Keratinocyte (primary cell): ENCODE data around the gene TTC33. TPM values are rescaled to one million over a fixed set of nuclear protein-coding genes. Genes with fewer than 3 reads are reported as not detected.

Source experiments
- DNase-seq: peaks from one replicate; pipeline ENCODE4 v3.0.0-alpha.2; 2011; ENCODE audit warnings: low read depth, missing footprints, low spot score
- FAIRE-seq: peaks from 2 replicates; lab custom pipeline; 2011; peaks lifted over from hg19 to GRCh38; lab: Jason Lieb, UNC
- H2AFZ ChIP-seq: 2 replicates; pipeline ENCODE4 v1.6.0; 2012; ENCODE audit warnings: low read length, control low read depth, inconsistent platforms; ENCODE audit not compliant: control insufficient read depth
- H3K27ac ChIP-seq: 2 replicates; pipeline ENCODE4 v1.5.1; 2011; ENCODE audit warnings: low read length; ENCODE audit not compliant: control insufficient read depth, insufficient read depth
- H3K27me3 ChIP-seq: 3 replicates; pipeline ENCODE4 v1.6.0; 2011; ENCODE audit warnings: low read length; ENCODE audit not compliant: control insufficient read depth, insufficient read depth; ENCODE audit errors: extremely low read depth
- H3K36me3 ChIP-seq, 2 experiments: 2 replicates in 1 of 2; 3 replicates in 1 of 2; pipeline ENCODE4 v1.5.1; 2011; ENCODE audit warnings: low read length in 2 of 2, mild to moderate bottlenecking in 1 of 2; ENCODE audit not compliant: control insufficient read depth in 2 of 2, insufficient read depth in 2 of 2; ENCODE audit errors: extremely low read depth in 1 of 2
- H3K4me1 ChIP-seq: 3 replicates; pipeline ENCODE4 v1.5.1; 2011; ENCODE audit warnings: low read length; ENCODE audit not compliant: control insufficient read depth, insufficient read depth; ENCODE audit errors: extremely low read depth
- H3K4me2 ChIP-seq: 3 replicates; pipeline ENCODE4 v1.6.0; 2011; ENCODE audit warnings: low read depth, low read length; ENCODE audit not compliant: control insufficient read depth, insufficient read depth; ENCODE audit errors: extremely low read depth
- H3K4me3 ChIP-seq, 3 experiments: fragments of 200-600 bp in 1 of 3; sonication (generic) in 1 of 3; 2 replicates in 2 of 3; 3 replicates in 1 of 3; pipeline ENCODE4 v1.5.1; 2011 to 2016; ENCODE audit warnings: low read length in 3 of 3, mild to moderate bottlenecking in 3 of 3, control low read depth in 2 of 3, inconsistent platforms in 1 of 3, low read depth in 1 of 3, mixed read lengths in 1 of 3, mixed run types in 1 of 3, moderate library complexity in 1 of 3; ENCODE audit not compliant: control insufficient read depth in 2 of 3, insufficient read depth in 2 of 3; ENCODE audit errors: extremely low read depth in 1 of 3
- H3K79me2 ChIP-seq: 2 replicates; pipeline ENCODE4 v1.6.0; 2012; ENCODE audit warnings: low read length; ENCODE audit not compliant: control insufficient read depth, insufficient read depth
- H3K9ac ChIP-seq: 3 replicates; pipeline ENCODE4 v1.6.0; 2011; ENCODE audit warnings: low read length; ENCODE audit not compliant: control insufficient read depth, insufficient read depth; ENCODE audit errors: extremely low read depth
- H3K9me1 ChIP-seq: 3 replicates; pipeline ENCODE4 v1.6.0; 2011; ENCODE audit warnings: low read length; ENCODE audit not compliant: control insufficient read depth, insufficient read depth; ENCODE audit errors: extremely low read depth
- H3K9me3 ChIP-seq: 2 replicates; pipeline ENCODE4 v1.5.1; 2012; ENCODE audit warnings: low read depth, low read length; ENCODE audit not compliant: control insufficient read depth
- H4K20me1 ChIP-seq: 3 replicates; pipeline ENCODE4 v1.6.0; 2011; ENCODE audit warnings: low read length; ENCODE audit not compliant: control insufficient read depth, insufficient read depth; ENCODE audit errors: extremely low read depth
- EZH2 ChIP-seq: IDR thresholded peaks from one replicate; pipeline ENCODE4 v1.6.1; 2012; ENCODE audit warnings: inconsistent platforms, mild to moderate bottlenecking, low read length, moderate library complexity
- dilution Hi-C: fragments of 300-500 bp; cut with MboI; formaldehyde crosslinking; loops from one replicate; pipeline ENCODE4 v1.7.0; 2020; ENCODE audit warnings: low sequenced_read_pairs; ENCODE audit not compliant: extremely low pct_ligation_motif_present
- polyA plus RNA-seq, 5 experiments: library from polyadenylated mRNA; depleted of rRNA in 3 of 5; stranded (reverse) in 3 of 5; stranded (forward) in 1 of 5; unstranded in 1 of 5; fragments of >200 nt; gene quantifications; 1 replicate in 1 of 5; 2 replicates in 3 of 5; 3 replicates in 1 of 5; pipeline versions ENCODE4 v1.2.1 to v1.2.3, GENCODE V29; 2011 to 2012; ENCODE audit warnings: missing spikeins in 2 of 5, low read depth in 1 of 5, low replicate concordance in 1 of 5
- TF ChIP-seq, protein P1 (sequence below), 3 experiments: IDR thresholded peaks in 1 of 3; conservative IDR thresholded peaks in 1 of 3; optimal IDR thresholded peaks in 1 of 3; 2 replicates in 2 of 3; 3 replicates in 1 of 3; pipeline versions ENCODE3 to v1.5.1; 2011; ENCODE audit warnings: low read length in 3 of 3, mild to moderate bottlenecking in 3 of 3, moderate library complexity in 2 of 3, control low read depth in 1 of 3, inconsistent platforms in 1 of 3; ENCODE audit not compliant: insufficient read depth in 2 of 3; ENCODE audit errors: extremely low read depth in 1 of 3

Gene TTC33
- polyA plus RNA-seq, 1 donor (not counting 4 experiments of a cell fraction or from before 2014, with no cell fraction given): 7.1 TPM

DNA sequence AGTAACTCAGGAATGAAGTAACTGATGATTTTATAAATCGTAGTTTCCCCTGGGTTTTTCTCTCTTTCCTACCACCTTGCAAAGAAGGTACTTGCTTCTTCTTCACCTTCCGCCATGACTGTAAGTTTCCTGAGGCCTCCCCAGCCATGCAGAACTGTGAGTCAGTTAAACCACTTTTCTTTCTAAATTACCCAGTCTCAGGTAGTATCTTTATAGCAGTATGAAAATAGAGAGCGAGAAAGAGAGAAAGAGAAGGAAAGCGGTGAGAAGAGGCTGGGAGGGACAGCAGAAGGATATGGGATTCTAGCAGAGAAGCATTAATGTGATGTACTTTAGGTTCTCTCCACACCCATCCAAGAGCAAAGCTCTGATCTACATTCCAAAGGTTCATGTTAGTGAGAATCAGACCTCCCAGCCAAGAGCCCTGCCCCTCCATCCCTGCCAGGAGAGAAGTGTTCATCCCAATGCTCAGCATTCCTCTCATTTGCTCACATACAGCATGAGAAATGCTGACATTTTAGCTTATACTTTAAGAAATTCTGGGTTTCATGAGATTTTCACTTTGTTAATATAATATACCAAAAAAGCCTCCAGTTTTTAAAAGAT lies 261.0 kb downstream of the TTC33 start:
- TF ChIP-seq EZH2: no peak
- TF ChIP-seq, protein P1, sequence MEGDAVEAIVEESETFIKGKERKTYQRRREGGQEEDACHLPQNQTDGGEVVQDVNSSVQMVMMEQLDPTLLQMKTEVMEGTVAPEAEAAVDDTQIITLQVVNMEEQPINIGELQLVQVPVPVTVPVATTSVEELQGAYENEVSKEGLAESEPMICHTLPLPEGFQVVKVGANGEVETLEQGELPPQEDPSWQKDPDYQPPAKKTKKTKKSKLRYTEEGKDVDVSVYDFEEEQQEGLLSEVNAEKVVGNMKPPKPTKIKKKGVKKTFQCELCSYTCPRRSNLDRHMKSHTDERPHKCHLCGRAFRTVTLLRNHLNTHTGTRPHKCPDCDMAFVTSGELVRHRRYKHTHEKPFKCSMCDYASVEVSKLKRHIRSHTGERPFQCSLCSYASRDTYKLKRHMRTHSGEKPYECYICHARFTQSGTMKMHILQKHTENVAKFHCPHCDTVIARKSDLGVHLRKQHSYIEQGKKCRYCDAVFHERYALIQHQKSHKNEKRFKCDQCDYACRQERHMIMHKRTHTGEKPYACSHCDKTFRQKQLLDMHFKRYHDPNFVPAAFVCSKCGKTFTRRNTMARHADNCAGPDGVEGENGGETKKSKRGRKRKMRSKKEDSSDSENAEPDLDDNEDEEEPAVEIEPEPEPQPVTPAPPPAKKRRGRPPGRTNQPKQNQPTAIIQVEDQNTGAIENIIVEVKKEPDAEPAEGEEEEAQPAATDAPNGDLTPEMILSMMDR (optimal IDR thresholded peaks at IDR 0.05 in 1 of 3, IDR thresholded peaks at IDR 0.05 in 1 of 3, conservative IDR thresholded peaks at IDR 0.05 in 1 of 3; ENCODE audit: extremely low read depth in 1 of 3, insufficient read depth in 2 of 3, low read length in 3 of 3): no peak
- H2AFZ ChIP-seq: no peak overlapping the region
- H3K4me3 ChIP-seq: no peak overlapping the region
- H3K4me1 ChIP-seq: peaks cover 5% of the 10 kb centered on the region
- dilution Hi-C loops: no loop called here
- no peaks in the 10 kb centered on the region for H3K79me2 ChIP-seq
- no peak overlapping the region for H3K9ac ChIP-seq
- H3K27ac ChIP-seq: no peak overlapping the region
- H3K4me2 ChIP-seq: no peak overlapping the region
- H3K9me1 ChIP-seq: no peaks in the 10 kb centered on the region
- FAIRE-seq (no peak), DNase-seq (no peak)
- no peaks in the 10 kb centered on the region for H3K36me3 ChIP-seq
- H3K9me3 ChIP-seq: no peaks in the 10 kb centered on the region
- no peaks in the 10 kb centered on the region for H4K20me1 ChIP-seq
- no peaks in the 10 kb centered on the region for H3K27me3 ChIP-seq

DNA sequence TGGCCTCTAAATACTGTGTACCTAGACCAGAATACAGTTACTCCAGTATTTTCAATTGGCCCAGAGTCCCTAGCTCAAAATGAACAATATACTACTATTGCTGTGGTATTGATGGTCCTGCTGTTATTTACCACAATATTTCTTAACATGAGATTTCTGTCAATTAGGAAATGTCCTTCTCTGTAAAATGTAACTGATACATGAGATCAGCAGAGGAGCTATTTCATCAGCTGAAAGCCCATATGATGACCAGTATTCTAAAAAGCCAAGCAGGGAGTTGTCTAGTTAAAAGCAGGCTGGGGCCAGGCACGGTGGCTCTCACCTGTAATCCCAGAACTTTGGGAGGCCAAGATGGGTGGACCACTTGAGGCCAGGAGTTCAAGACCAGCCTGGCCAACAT lies 263.7 kb downstream of the TTC33 start:
- Histone ChIP-seq H3K9ac (no peak overlapping the region), H4K20me1 (no peaks in the 10 kb centered on the region), H3K79me2 (no peaks in the 10 kb centered on the region), H3K4me3 (no peak overlapping the region), H3K9me1 (no peaks in the 10 kb centered on the region), H2AFZ (no peak overlapping the region), H3K4me2 (no peak overlapping the region), H3K4me1 (no peaks in the 10 kb centered on the region), H3K36me3 (no peaks in the 10 kb centered on the region), H3K27me3 (no peaks in the 10 kb centered on the region), H3K27ac (no peak overlapping the region), H3K9me3 (no peaks in the 10 kb centered on the region)
- TF ChIP-seq EZH2: no peak
- TF ChIP-seq, protein P1 (optimal IDR thresholded peaks at IDR 0.05 in 1 of 3, IDR thresholded peaks at IDR 0.05 in 1 of 3, conservative IDR thresholded peaks at IDR 0.05 in 1 of 3; ENCODE audit: extremely low read depth in 1 of 3, insufficient read depth in 2 of 3, low read length in 3 of 3): no peak
- FAIRE-seq: no peak
- DNase-seq: no peak
- dilution Hi-C loops: no loop called here
